H9 (cell line): ENCODE measurements around the gene PRKAR2A. TPM values are rescaled to one million over a fixed set of nuclear protein-coding genes. Genes with fewer than 3 reads are reported as not detected.

Experiments used
- DNase-seq: peaks from one replicate; pipeline ENCODE4 v3.0.0-alpha.2; 2017
- H2AFZ ChIP-seq: one replicate; pipeline ENCODE4 v1.6.1; 2013; ENCODE audit warnings: mild to moderate bottlenecking, low read length, control low read depth, moderate library complexity
- H2AK5ac ChIP-seq: 2 replicates; pipeline ENCODE4 v1.6.1; 2013; ENCODE audit warnings: low read length, control low read depth, mixed read lengths; ENCODE audit not compliant: insufficient read length
- H2BK120ac ChIP-seq: one replicate; pipeline ENCODE4 v1.6.1; 2013; ENCODE audit warnings: low read depth, mild to moderate bottlenecking, low read length, control low read depth, inconsistent platforms; ENCODE audit not compliant: poor library complexity, severe bottlenecking
- H2BK12ac ChIP-seq: 2 replicates; pipeline ENCODE4 v1.6.1; 2013; ENCODE audit warnings: low read length, control low read depth, mixed read lengths, low read depth; ENCODE audit not compliant: insufficient read length
- H2BK15ac ChIP-seq: 2 replicates; pipeline ENCODE4 v1.6.1; 2013; ENCODE audit warnings: low read depth, low read length, control low read depth
- H2BK20ac ChIP-seq: one replicate; pipeline ENCODE4 v1.6.1; 2013; ENCODE audit warnings: low read depth, mild to moderate bottlenecking, low read length, control low read depth, inconsistent platforms; ENCODE audit not compliant: poor library complexity, severe bottlenecking
- H2BK5ac ChIP-seq: 2 replicates; pipeline ENCODE4 v1.6.1; 2013; ENCODE audit warnings: low read length, control low read depth, mixed read lengths; ENCODE audit not compliant: insufficient read length
- H3K14ac ChIP-seq: 2 replicates; pipeline ENCODE4 v1.6.1; 2013; ENCODE audit warnings: low read length, control low read depth; ENCODE audit not compliant: insufficient read depth
- H3K18ac ChIP-seq: 2 replicates; pipeline ENCODE4 v1.6.1; 2013; ENCODE audit warnings: low read depth, mild to moderate bottlenecking, mixed read lengths, low read length, control low read depth; ENCODE audit not compliant: insufficient read length
- H3K23ac ChIP-seq: 2 replicates; pipeline ENCODE4 v1.6.1; 2013; ENCODE audit warnings: low read length, control low read depth, mixed read lengths, low read depth; ENCODE audit not compliant: insufficient read length
- H3K23me2 ChIP-seq: 2 replicates; pipeline ENCODE4 v1.6.1; 2013; ENCODE audit warnings: low read depth, mild to moderate bottlenecking, mixed read lengths, low read length, control low read depth; ENCODE audit not compliant: insufficient read length, poor library complexity, severe bottlenecking
- H3K27ac ChIP-seq: 2 replicates; pipeline ENCODE4 v1.5.1; 2013; ENCODE audit warnings: low read length, control low read depth, mixed read lengths, low read depth; ENCODE audit not compliant: insufficient read length
- H3K27me3 ChIP-seq: 2 replicates; pipeline ENCODE4 v1.6.1; 2013; ENCODE audit warnings: low read length, control low read depth, inconsistent platforms; ENCODE audit not compliant: insufficient read depth
- H3K4ac ChIP-seq: 2 replicates; pipeline ENCODE4 v1.6.1; 2013; ENCODE audit warnings: low read depth, mild to moderate bottlenecking, control low read depth, inconsistent platforms, low read length, moderate library complexity
- H3K4me1 ChIP-seq: 2 replicates; pipeline ENCODE4 v1.6.1; 2013; ENCODE audit warnings: low read length, control low read depth, inconsistent platforms; ENCODE audit not compliant: insufficient read depth
- H3K4me2 ChIP-seq: 2 replicates; pipeline ENCODE4 v1.6.1; 2013; ENCODE audit warnings: low read length, control low read depth, mixed read lengths; ENCODE audit not compliant: insufficient read length, insufficient read depth
- H3K56ac ChIP-seq: 2 replicates; pipeline ENCODE4 v1.6.1; 2013; ENCODE audit warnings: low read depth, mild to moderate bottlenecking, mixed read lengths, low read length, control low read depth; ENCODE audit not compliant: insufficient read length
- H3K79me1 ChIP-seq: 2 replicates; pipeline ENCODE4 v1.6.1; 2013; ENCODE audit warnings: low read depth, mild to moderate bottlenecking, moderate library complexity, low read length, control low read depth, inconsistent platforms; ENCODE audit not compliant: insufficient read depth, poor library complexity, severe bottlenecking
- H3K79me2 ChIP-seq: 2 replicates; pipeline ENCODE4 v1.6.1; 2013; ENCODE audit warnings: low read length, control low read depth, inconsistent platforms; ENCODE audit not compliant: insufficient read depth
- H3K9ac ChIP-seq: 2 replicates; pipeline ENCODE4 v1.6.1; 2013; ENCODE audit warnings: low read length, control low read depth, mixed read lengths; ENCODE audit not compliant: insufficient read length; ENCODE audit errors: extremely low read depth
- H3K9me3 ChIP-seq: one replicate; pipeline ENCODE4 v1.6.1; 2013; ENCODE audit warnings: low read depth, low read length, inconsistent platforms; ENCODE audit not compliant: control insufficient read depth
- H3T11ph ChIP-seq: one replicate; pipeline ENCODE4 v1.6.1; 2013; ENCODE audit warnings: mild to moderate bottlenecking, low read length, control low read depth, inconsistent platforms
- H4K20me1 ChIP-seq: one replicate; pipeline ENCODE4 v1.6.1; 2013; ENCODE audit not compliant: control insufficient read depth, insufficient read length, insufficient read depth
- H4K5ac ChIP-seq: 2 replicates; pipeline ENCODE4 v1.6.1; 2013; ENCODE audit warnings: low read depth, mild to moderate bottlenecking, mixed read lengths, low read length, control low read depth; ENCODE audit not compliant: insufficient read length
- H4K8ac ChIP-seq: replicated peaks from 2 replicates; pipeline ENCODE4 v1.6.1; 2013; ENCODE audit warnings: low read length, control low read depth, mixed read lengths, low read depth; ENCODE audit not compliant: insufficient read length
- H4K91ac ChIP-seq: 2 replicates; pipeline ENCODE4 v1.6.1; 2013; ENCODE audit warnings: low read depth, mild to moderate bottlenecking, moderate library complexity, mixed read lengths, low read length, control low read depth; ENCODE audit not compliant: insufficient read length
- H3K27ac Mint-ChIP-seq, 3 experiments: 2 replicates in 2 of 3; 3 replicates in 1 of 3; pipeline ENCODE4 v1.8.0; 2020 to 2021; ENCODE audit warnings: mixed read lengths in 3 of 3, mild to moderate bottlenecking in 1 of 3, moderate library complexity in 1 of 3
- H3K27me3 Mint-ChIP-seq: 2 replicates; pipeline ENCODE4 v1.8.0; 2021; ENCODE audit warnings: low read depth, mild to moderate bottlenecking, moderate library complexity, mixed read lengths
- H3K36me3 Mint-ChIP-seq, 3 experiments: 2 replicates in 2 of 3; 3 replicates in 1 of 3; pipeline ENCODE4 v1.8.0; 2020 to 2021; ENCODE audit warnings: low read depth in 3 of 3, mixed read lengths in 3 of 3; ENCODE audit not compliant: insufficient read depth in 1 of 3
- H3K4me1 Mint-ChIP-seq, 2 experiments: 2 replicates each; pipeline ENCODE4 v1.8.0; 2020; ENCODE audit warnings: mixed read lengths in 2 of 2
- H3K4me3 Mint-ChIP-seq, 2 experiments: 2 replicates in 1 of 2; 3 replicates in 1 of 2; pipeline ENCODE4 v1.8.0; 2020 to 2021; ENCODE audit warnings: mild to moderate bottlenecking in 2 of 2, mixed read lengths in 2 of 2, moderate library complexity in 1 of 2
- H3K9me3 Mint-ChIP-seq, 2 experiments: 2 replicates in 1 of 2; 3 replicates in 1 of 2; pipeline ENCODE4 v1.8.0; 2020; ENCODE audit warnings: mild to moderate bottlenecking in 2 of 2, mixed read lengths in 2 of 2, moderate library complexity in 1 of 2
- CTCF ChIP-seq: fragments of 200-600 bp; sonication (generic); conservative IDR thresholded peaks from 3 replicates; pipeline ENCODE4 v1.8.0; 2021; ENCODE audit warnings: antibody characterized with exemption, mild to moderate bottlenecking
- total RNA-seq: library from RNA; stranded (reverse); gene quantifications from 2 replicates; pipeline ENCODE4 v1.2.1, GENCODE V29; 2021

PRKAR2A gene
- total RNA-seq, 1 experiment from 2014 or later = 39.1 TPM

- H2AFZ ChIP-seq = no peak overlapping the region
Measured at GRCh38 chr3:48885753-48886152, 38.1 kb upstream of the PRKAR2A start.

More at GRCh38 chr3:48885753-48886152, 38.1 kb upstream of the PRKAR2A start:
- H3K18ac ChIP-seq = no peak overlapping the region
- H4K91ac ChIP-seq = no peak overlapping the region
- Mint-ChIP-seq H3K27ac (no peak overlapping the region), H3K4me1 (no peaks in the 10 kb centered on the region), H3K4me3 (no peak overlapping the region), H3K27me3 (no peaks in the 10 kb centered on the region), H3K9me3 (no peaks in the 10 kb centered on the region), H3K36me3 (0 out of 7 replicates have a peak, but pooled peaks cover 0 to 2% (median 0%) of the 10 kb centered on the region in 3 experiments)
- no peak overlapping the region for H3K14ac ChIP-seq
- no peak overlapping the region for H3K4ac ChIP-seq
- H4K20me1 ChIP-seq = no peaks in the 10 kb centered on the region
- no peak overlapping the region for H3K9ac ChIP-seq
- H3K23me2 ChIP-seq = no peaks in the 10 kb centered on the region
- H2BK15ac ChIP-seq = no peak overlapping the region
- H2BK12ac ChIP-seq = no peak overlapping the region
- no peak overlapping the region for H4K5ac ChIP-seq
- H3K27me3 ChIP-seq = no peaks in the 10 kb centered on the region
- no peaks in the 10 kb centered on the region for H3K79me2 ChIP-seq
- no peak overlapping the region for H3K23ac ChIP-seq
- no peak overlapping the region for H2BK20ac ChIP-seq
- H3K79me1 ChIP-seq = no peaks in the 10 kb centered on the region
- no peak overlapping the region for H2BK120ac ChIP-seq
- no peak overlapping the region for H4K8ac ChIP-seq
- no peak overlapping the region for H3K27ac ChIP-seq
- no peaks in the 10 kb centered on the region for H3K4me1 ChIP-seq
- H2BK5ac ChIP-seq = no peak overlapping the region
- no peak overlapping the region for H3T11ph ChIP-seq
- no peak overlapping the region for H3K4me2 ChIP-seq
- H3K56ac ChIP-seq = no peak overlapping the region
- TF ChIP-seq CTCF = no peak
- H2AK5ac ChIP-seq = no peak overlapping the region
- no peaks in the 10 kb centered on the region for H3K9me3 ChIP-seq
- DNase-seq = no peak
